Hepatic stellate cell (primary cell): ENCODE results near the gene ARHGAP4.

Source experiments
- DNase-seq: peaks from one replicate; pipeline ENCODE4 v3.0.0; 2011; ENCODE audit warnings: low spot score

ARHGAP4 gene

DNA sequence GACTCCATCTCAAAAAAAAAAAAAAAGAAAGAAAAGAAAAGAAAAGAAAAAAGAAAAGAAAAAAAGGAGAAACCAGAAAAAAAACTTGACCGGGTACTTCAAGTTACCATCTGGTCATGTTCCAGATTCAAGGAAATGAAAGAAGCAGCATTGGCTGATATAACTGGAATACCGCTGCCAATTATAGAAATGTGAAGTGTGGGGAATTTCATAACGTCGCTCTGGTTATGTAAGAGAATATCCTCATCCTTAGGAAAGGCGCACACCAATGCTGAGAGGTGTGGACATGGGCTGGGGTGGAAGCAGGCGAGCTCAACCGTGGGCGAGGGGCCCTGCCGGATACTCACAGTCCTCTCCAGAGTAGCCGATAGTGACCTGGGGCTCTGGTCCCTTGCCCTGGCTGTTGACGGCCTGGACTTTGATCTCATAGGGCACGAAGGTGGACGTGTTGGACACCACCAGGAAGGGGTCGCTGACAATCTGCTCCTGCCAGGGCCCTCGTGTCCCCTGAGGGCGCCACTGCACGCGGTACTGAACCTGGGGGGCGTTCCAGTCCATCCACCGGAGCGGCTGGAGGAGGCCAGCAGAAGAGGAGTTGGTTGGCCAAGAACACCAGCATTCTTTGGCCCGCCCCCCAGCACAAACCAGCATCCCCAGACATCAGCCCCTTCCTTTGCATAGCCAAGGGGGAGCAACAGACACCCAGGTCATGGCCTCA is 59.6 kb downstream of the ARHGAP4 start:
- DNase-seq = no peak

DNA sequence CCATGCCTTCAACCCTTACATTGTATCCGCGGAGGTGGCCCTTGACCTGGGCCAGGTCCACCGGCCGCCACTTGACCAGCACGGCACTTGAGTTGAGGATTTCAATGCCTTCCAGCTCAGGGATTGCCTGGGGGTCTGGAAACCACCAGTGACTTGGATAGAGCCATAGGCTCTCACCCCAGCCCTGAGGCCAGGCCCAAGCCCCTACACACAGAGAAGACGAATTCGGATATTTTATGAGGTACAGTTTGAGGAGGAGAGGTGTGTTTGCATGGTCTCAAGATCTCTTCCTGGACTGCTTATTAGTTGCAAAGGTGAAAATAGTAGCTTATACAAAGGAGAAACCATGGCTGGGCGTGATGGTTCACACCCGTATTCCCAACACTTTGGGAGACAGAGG is 60.4 kb downstream of the ARHGAP4 start:
- peak; percentile 2 for DNase-seq

GRCh38 chrX:153865321-153865580 is 60.8 kb downstream of the ARHGAP4 start:
- DNase-seq = peak; percentile 4

GRCh38 chrX:153864561-153865320 is 61.3 kb downstream of the ARHGAP4 start:
- DNase-seq = peak; percentile 6

GRCh38 chrX:153864101-153864500 is 62.0 kb downstream of the ARHGAP4 start:
- peak; percentile 3 for DNase-seq

DNA sequence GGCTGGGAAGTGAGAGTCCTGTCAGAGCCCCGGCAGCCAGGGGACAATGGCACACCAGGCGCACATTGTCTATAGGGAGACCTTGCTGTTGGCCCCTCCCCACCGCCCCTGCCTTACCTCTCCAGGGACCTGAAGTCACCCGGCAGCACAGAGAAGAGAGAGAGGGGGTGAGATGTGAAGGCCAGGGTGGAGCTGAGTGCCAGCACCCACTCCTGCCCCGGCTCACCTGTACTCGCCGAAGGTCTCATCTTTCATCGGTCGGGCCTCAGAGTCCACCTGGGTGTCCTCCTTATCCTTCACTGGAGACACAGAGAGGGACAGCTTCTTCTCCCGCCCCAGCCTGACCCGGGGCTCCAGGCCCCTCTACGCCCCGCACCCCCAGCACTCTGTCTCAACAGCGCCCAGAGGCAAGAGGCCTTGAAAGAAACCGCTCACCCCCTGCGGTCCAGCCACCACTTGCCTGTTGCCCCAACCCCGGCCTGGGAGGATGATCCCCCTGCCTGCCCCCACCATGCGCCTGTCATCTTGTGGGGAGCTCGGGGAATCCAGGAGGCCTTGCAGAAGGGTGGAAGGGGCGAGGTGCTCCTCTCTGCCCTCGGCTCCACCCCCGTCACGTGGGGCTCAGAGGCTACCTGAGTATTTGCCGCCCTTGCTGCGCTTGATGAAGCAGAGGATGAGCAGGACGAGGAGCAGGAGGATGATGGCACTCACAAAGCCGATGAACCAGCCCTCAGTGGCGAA is 62.6 kb downstream of the ARHGAP4 start:
- peak; percentile 3 for DNase-seq

- DNase-seq = peak; percentile 4
Measured at GRCh38 chrX:153862369-153863250, 63.5 kb downstream of the ARHGAP4 start.

DNA sequence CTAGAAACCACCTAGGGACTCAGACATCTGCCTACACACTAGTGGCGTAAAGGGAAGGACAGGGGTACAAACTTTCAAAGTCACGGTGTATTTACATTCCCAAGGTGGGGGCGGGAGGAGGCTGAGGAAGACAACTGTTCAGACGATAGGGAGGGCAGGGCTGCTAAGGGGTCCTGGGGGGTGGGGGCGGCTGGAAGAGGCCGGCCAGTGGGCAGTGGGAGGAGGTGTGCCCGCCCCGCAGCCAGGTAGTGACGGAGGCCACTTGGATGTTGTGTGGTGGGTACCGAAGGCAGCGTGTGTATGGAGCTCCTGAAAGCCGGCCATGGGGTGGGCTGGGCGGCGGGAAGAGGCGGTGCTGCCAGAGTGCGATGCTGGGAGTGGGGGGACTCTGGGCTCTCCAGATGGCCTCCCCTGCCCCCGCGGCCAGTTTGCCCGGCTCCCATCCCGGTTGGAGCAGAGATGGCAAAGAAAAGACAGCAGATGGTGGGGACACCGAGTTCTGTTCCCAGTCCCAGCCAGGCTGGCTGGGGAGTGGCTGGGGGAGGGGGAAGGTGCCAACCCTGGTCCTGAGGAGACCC is 64.2 kb downstream of the ARHGAP4 start:
- DNase-seq = no peak

GRCh38 chrX:153861151-153861550 is 64.9 kb downstream of the ARHGAP4 start:
- no peak for DNase-seq
